ENCODE results near the gene PSMB10. TPM values are rescaled to one million over a fixed set of nuclear protein-coding genes. Genes with fewer than 3 reads are reported as not detected.

PSMB10 gene
- total and polyA plus RNA-seq, 2 of the 4 experiments (the other 2 are of a cell fraction): 28.7 to 36.7 TPM

- CTCF ChIA-PET: no interaction called here
- Histone ChIP-seq H2AFZ (replicated peaks; ENCODE audit: low read length, poor library complexity) (no peak overlapping the region), H2BK5ac (ENCODE audit: low read depth, low read length, poor library complexity, severe bottlenecking) (no peak overlapping the region), H3K4me1 (ENCODE audit: control insufficient read depth, insufficient read depth, low read length) (no peaks in the 10 kb centered on the region), H3K23ac (ENCODE audit: low read depth, low read length) (no peak overlapping the region), H3K27ac (ENCODE audit: insufficient read depth, low read length) (no peak overlapping the region), H3K36me3 (ENCODE audit: control insufficient read depth, insufficient read depth, low read length) (peaks cover 96% of the 10 kb centered on the region), H3K18ac (ENCODE audit: low read depth, low read length) (no peak overlapping the region), H3K79me1 (ENCODE audit: low read depth in 1 of 2, low read length in 2 of 2) (peaks cover 24 to 87% of the 10 kb centered on the region in 2 experiments), H3K9me3 (ENCODE audit: control insufficient read depth, insufficient read depth, low read length) (no peaks in the 10 kb centered on the region), H2BK20ac (ENCODE audit: low read depth, low read length) (no peak overlapping the region), H2BK15ac (ENCODE audit: low read depth, low read length) (no peak overlapping the region), H3K27me3 (ENCODE audit: control insufficient read depth, insufficient read depth, low read length) (no peaks in the 10 kb centered on the region), H2BK120ac (ENCODE audit: low read depth, low read length) (no peak overlapping the region), H3K4me3 (ENCODE audit: insufficient read depth, low read depth, low read length) (no peak overlapping the region), H3K9me1 (ENCODE audit: insufficient read depth, low read length) (no peaks in the 10 kb centered on the region), H4K20me1 (ENCODE audit: insufficient read depth, low read length) (peaks cover 53% of the 10 kb centered on the region), H2AK9ac (replicated peaks; ENCODE audit: low read depth, low read length, poor library complexity) (peak overlapping the region; percentile 42), H3K4me2 (ENCODE audit: low read depth, low read length) (no peak overlapping the region), H3K9ac (ENCODE audit: low read depth, low read length) (no peak overlapping the region), H2AK5ac (ENCODE audit: low read depth, low read length) (no peak overlapping the region), H3K14ac (replicated peaks; ENCODE audit: low read depth, low read length) (no peak overlapping the region), H4K8ac (ENCODE audit: low read depth in 2 of 2, low read length in 2 of 2) (no peak overlapping the region), H3K56ac (ENCODE audit: extremely low read depth, insufficient read depth, low read length) (no peak overlapping the region), H4K91ac (ENCODE audit: insufficient read depth, low read depth, low read length) (no peak overlapping the region), H3K4ac (ENCODE audit: low read depth, low read length) (no peak overlapping the region), H4K5ac (ENCODE audit: low read depth, low read length) (no peak overlapping the region)
- DNase-seq: no peak
- WGBS, 2 experiments (ENCODE audit: extremely low coverage in 2 of 2, insufficient read length in 1 of 2): 100% methylated on average over 7 of the region's 15 CpGs; no CpG with 5 or more reads in 1 of the 2 experiments
- intact Hi-C loops (cut with micrococcal nuclease): no loop called here
- no TSS peak for BruUV-seq (replicated peaks)
- ATAC-seq (ENCODE audit: low read depth): no peak
- no peak for TF ChIP-seq MAFK (IDR thresholded peaks at IDR 0.05; ENCODE audit: low read depth, low read length)
- TF ChIP-seq NFE2L2 (IDR thresholded peaks at IDR 0.05; ENCODE audit: low read depth, low read length): no peak
- TF ChIP-seq BHLHE40 (IDR thresholded peaks at IDR 0.05; ENCODE audit: low read depth, low read length): no peak
- no peak for TF ChIP-seq CTCF (conservative IDR thresholded peaks at IDR 0.05; ENCODE audit: low read depth, low read length)
- no peak for TF ChIP-seq USF2 (IDR thresholded peaks at IDR 0.05; ENCODE audit: low read depth, low read length)
- TF ChIP-seq RCOR1 (IDR thresholded peaks at IDR 0.05; ENCODE audit: insufficient replicate concordance, low read length): no peak
- TF ChIP-seq SMC3 (IDR thresholded peaks at IDR 0.05; ENCODE audit: low read depth, low read length): no peak
- no peak for TF ChIP-seq CHD1 (IDR thresholded peaks at IDR 0.05; ENCODE audit: low read depth, low read length)
- no peak for TF ChIP-seq MXI1 (IDR thresholded peaks at IDR 0.05; ENCODE audit: borderline replicate concordance, low read depth, low read length)
- no peak for TF ChIP-seq CEBPB (IDR thresholded peaks at IDR 0.05; ENCODE audit: low read depth, low read length)
- no peak for TF ChIP-seq RAD21 (IDR thresholded peaks at IDR 0.05; ENCODE audit: low read length)
- no peak for TF ChIP-seq RFX5 (IDR thresholded peaks at IDR 0.05; ENCODE audit: low read depth, low read length)
- TF ChIP-seq POLR2A (IDR thresholded peaks at IDR 0.05; ENCODE audit: low read depth, low read length): no peak
- in situ Hi-C loops (cut with MboI; ENCODE audit: low sequenced_read_pairs): loop anchor here (25.0 kb wide), 1 partner anchor 411 kb away; the partner anchor contains the start of gene RIPOR1
- dilution Hi-C loops (cut with HindIII; ENCODE audit: low sequenced_read_pairs, unreplicated experiment): no loop called here
- POLR2A ChIA-PET (ENCODE audit: unreplicated experiment): no interaction called here
Observed at GRCh38 chr16:67948015-67948414, 11.4 kb upstream of the PSMB10 start.

Measured in IMR-90 (cell line).